Measurements from ENCODE around the gene NOBOX.
"Not testable (repeated sequence)": the region's sequence is repeated elsewhere in the genome, so short reads cannot be mapped to it uniquely, and the experiment has no call there.

NOBOX gene

DNA sequence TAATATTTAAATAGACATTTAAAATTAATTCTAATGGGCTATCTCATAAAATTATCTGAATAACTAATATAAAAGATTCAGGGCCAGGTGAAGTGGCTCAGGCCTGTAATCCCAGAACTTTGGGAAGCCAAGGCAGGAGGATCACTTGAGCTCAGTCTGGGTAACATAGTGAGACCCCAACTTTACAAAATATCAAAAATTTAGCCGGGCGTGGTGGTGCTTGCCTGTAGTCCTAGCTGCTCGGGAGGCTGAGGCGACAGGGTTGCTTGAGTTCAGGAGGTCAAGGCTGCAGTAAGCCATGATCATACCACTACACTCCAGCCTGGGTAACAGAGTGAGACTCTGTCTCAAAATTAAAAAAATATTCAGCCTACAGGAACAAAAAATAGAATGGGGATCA lies 12.5 kb downstream of the NOBOX start:
- DNase-seq = no peak

DNA sequence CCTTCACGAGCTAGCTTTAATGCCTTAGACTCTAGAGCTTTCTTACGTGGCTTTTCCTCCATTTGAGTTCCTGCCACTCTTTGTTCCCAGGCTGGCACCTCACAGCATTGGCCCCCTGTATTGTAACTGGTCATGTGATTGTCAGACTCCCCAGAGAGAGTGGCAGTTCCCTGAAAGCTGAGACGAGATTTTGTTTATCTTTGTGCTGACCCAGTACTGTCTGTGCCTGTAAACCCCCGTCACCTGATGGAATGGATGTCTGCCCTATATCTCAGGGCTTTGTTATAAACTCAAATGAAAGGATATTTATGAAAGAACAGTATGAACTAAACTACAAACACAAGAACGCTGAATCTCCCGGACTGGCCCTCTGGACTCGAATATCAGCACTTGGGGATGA lies 13.0 kb downstream of the NOBOX start:
- DNase-seq = no peak

DNA sequence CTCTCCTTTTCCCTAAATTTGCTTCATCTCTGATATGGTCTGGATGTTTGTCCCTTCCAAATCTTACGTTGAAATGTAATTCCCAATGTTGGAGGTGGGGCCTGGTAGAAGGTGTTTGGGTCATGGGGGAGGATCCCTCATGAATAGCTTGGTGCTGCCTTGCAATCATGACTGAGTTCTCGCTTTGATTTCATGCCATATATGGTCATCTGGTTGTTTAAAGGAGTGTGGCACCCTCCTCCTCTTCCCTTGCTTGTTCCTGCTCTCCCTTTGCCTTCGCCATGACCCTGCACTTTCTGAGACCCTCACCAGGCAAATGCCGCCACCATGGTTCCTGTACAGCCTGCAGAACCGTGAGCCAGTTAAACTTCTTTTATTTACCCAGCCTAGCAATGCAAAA lies 14.5 kb downstream of the NOBOX start:
- DNase-seq = no peak

DNA sequence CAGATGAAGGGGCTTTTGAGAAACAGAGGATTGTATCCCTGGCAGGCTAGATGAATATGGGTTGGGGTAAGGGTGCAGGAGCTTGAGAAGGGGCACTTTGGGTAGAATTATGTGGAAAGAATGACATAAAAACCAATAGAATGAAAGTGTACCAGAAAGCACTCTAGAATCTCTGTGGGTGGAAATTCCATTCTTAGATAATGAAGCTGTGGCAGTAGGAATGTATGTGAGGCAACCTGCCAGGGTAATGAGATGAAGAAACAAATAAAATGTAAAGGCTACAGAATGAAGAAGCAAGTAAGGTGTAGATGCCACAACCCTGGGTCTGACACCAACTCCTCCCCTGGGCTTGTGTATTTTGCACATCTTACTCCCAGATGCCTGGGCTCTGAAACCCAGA lies 16.8 kb downstream of the NOBOX start:
- no peak for DNase-seq

DNA sequence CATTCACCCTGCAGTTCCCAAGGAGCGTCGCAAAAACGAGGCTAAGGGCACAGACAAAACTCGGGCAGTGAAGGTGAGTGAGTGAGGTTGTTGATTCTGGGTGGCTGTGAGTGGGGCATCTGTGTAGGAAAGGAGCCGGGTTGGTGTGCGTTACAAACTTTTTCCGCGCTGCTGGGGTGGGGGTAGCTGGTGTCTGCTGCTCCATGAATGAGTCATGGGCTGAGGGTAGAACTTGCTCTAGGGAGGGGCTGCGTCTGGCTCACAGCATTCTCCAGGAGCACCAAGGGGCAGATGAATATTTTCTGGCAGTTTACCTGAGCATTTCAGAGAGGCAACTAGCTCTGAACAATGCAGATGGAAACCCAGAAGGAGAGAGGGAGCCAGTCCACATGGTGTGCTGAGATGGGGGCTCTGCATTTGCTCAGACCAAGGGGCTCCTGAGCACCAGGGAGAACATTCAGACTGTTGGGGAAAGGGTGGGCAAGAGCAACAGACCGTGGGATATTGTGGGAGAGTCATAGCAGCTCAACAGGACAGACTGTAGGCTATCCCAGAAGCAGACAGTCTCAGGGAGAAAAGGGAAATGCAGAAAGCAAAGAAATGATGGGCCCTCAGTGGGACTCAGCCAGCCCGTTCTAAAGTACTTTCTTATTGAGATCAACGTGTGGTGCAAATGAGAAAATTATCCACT lies 18.8 kb downstream of the NOBOX start:
- DNase-seq = peak; percentile 44 to 46

DNA sequence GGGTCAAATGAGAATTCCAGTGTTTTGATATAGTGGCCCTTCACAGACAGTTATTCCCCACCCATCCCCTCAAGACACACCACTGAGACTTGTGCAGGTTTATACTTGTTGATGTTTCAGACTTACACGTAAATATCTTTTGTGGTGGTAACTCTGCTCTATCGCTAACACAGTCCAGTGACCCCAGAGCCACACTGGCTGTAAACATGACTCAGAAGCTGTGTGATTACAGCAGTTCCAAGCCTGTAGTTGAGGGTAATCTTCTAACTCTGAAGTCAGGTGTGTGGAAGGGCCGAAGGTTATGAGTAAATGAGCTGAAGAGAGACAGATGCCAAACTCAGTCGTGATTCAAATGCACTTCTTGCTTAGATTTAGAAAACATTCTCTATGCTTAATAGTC lies 19.4 kb downstream of the NOBOX start:
- DNase-seq = no peak

DNA sequence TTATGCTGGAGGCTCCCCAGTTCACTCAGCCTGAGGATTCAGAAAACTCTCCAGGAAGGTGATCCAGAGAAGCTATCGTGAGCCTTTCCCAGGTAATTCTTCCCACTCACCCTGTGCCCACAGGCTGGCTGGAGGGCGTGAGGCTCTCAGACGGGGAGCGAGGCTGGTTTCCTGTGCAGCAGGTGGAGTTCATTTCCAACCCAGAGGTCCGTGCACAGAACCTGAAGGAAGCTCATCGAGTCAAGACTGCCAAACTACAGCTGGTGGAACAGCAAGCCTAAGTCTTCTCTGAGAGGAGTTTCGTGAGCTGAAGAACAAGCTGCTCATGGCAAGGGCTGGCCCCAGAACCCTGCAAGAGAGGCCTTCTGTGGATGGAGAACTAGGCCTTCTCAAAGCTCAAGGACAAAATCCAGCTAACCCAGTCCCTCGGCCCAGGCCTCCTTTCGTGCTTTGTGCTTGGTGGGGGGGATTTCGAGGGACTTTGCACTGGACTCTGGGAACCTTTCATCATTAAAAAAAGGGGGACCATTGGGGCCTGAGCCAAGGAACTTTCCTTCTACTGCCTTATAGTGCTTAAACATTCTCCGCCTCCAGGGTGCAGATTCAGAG lies 23.6 kb downstream of the NOBOX start:
- DNase-seq = no peak

DNA sequence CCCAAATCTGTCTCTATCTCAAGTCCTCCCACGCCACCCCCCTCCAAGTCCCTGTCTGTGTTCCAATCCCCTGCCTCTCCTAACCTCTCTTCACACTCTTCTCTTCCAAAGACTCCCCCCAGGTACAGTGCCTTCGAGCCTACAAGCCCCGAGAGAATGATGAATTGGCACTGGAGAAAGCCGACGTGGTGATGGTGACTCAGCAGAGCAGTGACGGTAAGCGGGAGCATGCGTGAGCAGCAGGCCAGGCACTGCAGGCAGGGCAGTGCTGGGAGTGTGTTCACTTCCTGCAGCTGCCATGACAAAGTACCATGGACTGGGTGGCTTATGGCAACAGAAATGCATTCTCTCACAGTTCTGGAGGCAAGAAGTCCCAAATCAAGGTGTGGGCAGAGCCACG lies 24.8 kb downstream of the NOBOX start:
- no peak for DNase-seq

DNA sequence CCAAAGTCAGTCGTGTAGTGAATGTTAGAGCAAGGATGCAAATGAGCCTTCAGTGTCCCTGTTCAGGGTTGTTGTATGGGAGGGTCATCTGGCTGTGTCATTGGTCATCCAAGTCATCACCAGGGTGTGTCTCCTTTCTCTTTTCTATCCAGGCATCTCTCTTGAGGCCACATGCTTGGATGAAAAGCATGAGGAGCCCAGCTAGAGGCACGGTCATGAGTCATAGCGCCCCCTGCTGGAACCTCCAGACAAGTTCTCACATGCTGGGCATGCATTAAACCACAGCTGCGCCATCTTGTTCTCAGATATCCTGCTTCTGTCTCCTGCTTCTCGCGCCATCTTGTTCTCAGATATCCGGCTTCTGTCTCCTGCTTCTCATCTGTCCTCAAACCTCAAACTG lies 34.3 kb downstream of the NOBOX start:
- DNase-seq = not testable (repeated sequence)

DNA sequence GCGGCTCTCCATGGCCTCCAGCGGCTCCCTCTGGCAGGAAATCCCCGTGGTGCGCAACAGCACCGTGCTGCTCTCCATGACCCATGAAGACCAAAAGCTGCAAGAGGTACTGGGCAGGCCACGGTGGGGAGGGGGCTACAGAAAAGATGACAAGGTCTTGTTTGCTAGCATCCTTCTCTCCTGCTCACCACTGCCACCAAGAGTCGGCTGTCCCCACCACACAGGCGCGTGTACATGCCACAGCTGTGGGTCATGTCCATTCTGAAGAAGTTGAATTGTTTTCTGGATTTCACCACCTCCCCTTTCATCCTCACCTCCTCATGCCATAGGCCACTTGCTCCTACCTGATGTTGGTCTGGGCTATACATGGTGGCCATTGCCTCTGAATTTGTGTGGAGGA lies 36.2 kb downstream of the NOBOX start:
- DNase-seq = not testable (repeated sequence)

DNA sequence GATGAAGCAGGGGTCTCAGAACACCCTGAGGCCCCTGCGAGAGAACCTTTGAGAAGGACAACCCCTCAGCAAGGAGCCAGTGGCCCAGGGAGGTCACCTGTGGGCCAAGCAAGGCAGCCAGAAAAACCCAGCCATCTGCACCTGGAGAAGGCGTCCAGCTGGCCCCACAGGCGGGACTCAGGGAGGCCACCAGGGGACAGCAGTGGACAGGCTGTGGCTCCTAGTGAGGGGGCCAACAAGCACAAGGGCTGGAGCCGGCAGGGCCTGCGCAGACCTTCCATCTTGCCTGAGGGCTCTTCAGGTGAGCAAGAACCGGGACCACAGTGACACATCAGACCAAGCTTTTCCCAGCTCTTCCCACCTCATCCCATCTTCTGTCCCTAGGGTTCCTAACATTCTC lies 38.0 kb downstream of the NOBOX start:
- not testable (repeated sequence) for DNase-seq

DNA sequence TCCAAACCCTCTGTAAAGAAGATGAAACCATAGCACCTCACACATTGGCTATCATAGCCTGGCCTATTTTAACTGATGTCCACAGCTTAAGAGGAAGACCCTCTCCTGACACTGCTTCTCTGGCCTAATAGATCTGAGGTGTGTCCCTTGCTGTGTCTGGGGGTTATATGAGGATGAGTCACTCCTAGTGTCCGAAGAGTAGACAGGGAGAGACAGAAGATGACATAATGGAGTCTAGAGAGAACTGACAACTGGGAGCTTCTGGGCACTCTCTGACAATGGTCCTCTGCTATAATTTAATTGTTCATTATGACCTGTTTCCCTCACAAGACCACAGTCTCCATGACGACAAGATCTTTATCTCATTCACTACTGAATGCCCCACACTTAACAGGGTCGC lies 41.4 kb downstream of the NOBOX start:
- not testable (repeated sequence) for DNase-seq

DNA sequence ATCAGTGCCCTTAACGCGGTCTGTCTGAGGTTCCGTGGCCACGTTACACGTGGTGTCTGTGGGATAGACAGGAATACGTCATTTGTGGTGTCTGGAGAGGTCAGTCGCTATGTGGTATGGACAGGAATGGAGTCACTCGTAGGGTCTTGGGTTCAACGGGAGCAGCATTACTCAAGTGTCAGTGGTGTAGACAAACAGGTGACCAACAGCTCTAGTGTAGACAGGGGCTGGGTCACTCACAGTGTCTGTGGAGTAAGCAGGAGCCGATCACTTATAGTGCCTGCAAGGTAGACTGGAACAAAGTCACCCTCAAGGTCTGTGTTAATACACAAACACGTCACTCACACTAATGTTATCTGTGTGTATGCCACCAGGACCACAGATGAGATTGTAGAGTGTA lies 46.6 kb downstream of the NOBOX start:
- not testable (repeated sequence) for DNase-seq

DNA sequence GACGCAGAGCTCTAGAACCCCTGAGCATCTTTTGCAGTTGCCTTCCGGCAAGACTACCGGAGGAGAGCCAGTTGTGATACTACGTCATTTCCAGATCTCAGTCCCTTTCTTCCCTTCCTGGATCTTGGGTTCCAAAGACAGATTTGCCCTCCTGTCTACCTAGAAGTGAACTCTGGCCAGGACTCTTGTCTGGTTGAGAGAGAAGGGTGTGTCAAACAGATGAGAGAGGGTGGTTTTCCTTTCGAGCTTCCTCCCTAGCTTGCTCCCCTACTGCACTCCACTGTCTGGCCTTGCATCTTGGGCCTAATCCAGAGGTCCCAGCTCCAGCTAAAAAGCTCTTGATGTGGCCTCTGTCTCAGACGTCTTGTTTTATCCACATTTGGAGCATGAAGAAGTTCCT lies 47.3 kb downstream of the NOBOX start:
- DNase-seq = not testable (repeated sequence)

DNA sequence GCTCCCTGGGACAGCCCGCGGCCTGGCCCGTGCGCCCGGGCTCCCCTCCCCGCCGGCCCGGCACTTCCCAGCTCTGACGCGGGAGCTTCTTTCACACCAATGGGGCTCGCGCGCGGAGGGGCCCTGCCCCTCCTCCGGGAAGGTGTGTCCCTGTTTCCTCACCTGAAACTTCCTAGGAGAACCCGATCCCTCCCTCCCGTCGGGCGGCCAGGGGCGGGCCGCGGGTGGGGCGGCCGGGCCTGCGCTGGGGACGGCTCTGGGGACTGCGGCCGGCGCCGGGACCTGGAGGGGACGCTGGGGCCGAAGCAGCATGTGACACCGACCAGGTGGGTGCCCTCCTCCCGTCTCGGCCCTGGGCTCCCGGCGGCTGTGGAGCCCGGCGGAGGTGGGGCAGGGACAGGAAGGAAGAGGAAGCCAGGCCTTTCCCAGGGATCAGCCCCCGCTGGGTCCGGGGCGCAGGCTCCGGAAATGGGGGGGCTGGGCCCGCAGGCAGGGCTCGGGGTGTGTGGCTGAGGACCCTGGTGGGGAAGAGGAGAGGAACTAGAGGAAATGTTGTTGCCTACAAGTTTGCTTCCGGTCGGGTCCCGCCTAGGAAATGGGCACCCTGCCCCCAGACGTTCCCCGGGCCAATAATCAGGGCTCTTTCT lies 48.2 kb downstream of the NOBOX start, which contains the start of gene ARHGEF5:
Gene ARHGEF5 (plus strand): TSS at position 227 of the 647 bp plus-strand sequence. CDS start 7,268 bp downstream, outside the sequence.
- not testable (repeated sequence) for DNase-seq

DNA sequence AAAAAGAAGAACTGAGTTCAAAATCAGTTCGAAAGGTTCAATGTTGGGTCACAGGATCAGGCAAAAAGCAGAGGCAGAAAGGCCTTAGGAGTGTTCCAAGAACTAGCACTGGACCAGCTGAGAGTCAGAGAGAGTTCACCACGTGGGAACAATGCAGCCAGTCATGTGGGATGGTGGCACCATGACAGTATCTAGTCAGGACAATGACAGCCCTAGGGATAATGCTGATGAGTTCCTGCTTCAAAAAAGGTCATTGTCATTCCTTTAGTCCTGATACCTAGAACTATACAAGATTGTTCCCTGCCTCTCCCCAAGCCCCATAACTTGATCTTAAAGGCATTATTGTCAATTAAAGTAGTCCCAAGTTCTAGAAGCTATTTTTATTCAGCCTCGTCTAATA lies 51.8 kb downstream of the NOBOX start:
- not testable (repeated sequence) for DNase-seq

DNA sequence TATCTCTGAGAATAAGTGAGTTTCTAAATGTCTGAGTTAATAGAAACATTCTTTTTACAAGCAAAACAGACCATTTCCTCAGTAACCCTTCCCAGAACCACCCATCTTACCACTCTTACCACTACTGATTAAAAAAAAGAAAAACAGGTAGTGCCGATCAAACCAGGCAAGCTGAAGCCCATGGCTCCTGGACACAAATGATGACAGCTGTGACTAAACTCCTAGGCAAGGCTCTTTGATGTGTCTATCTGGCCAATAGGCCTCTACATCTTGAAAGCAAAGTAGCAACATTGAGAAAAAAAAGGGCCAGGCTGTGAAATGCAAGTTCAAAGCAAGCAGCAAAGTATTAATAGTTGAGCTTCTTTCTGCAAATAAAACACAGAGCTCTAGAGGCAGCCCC lies 54.9 kb downstream of the NOBOX start:
- not testable (repeated sequence) for DNase-seq
